Choroid plexus epithelial cell (primary cell): ENCODE data around the gene LTN1.

Experiments used
- DNase-seq: peaks from one replicate; pipeline ENCODE4 v3.0.0-alpha.2; 2010; ENCODE audit warnings: low read depth
- H3K4me3 ChIP-seq: 2 replicates; pipeline ENCODE4 v1.5.1; 2011; ENCODE audit warnings: low read depth, mild to moderate bottlenecking, control low read depth, low read length, moderate library complexity
- CTCF ChIP-seq: conservative IDR thresholded peaks from 2 replicates; pipeline ENCODE4 v1.5.1; 2011; ENCODE audit warnings: low read depth, mild to moderate bottlenecking, control low read depth, inconsistent platforms, low read length, moderate library complexity

Gene LTN1

GRCh38 chr21:28992526-28993292 is at the start of gene LTN1:
Gene LTN1, minus strand, starts transcription at chr21:28992877. Its CDS starts 72 bp downstream, at chr21:28992805.
- peak; percentile 100 for DNase-seq
- H3K4me3 ChIP-seq = peak within 1 kb of the TSS; percentile 97
- no peak for TF ChIP-seq CTCF

GRCh38 chr21:29034678-29035077 is 42.0 kb upstream of the LTN1 start:
- DNase-seq = no peak
- H3K4me3 ChIP-seq = no peak overlapping the region
- no peak for TF ChIP-seq CTCF

- H3K4me3 ChIP-seq = no peak overlapping the region
- TF ChIP-seq CTCF = no peak
- DNase-seq = no peak
These were observed 41.2 kb upstream of the LTN1 start for GRCh38 chr21:29033871-29034270.

GRCh38 chr21:29033301-29033700 is 40.6 kb upstream of the LTN1 start:
- DNase-seq = no peak
- H3K4me3 ChIP-seq = no peak overlapping the region
- TF ChIP-seq CTCF = no peak

GRCh38 chr21:29030909-29031308 is 38.2 kb upstream of the LTN1 start:
- no peak overlapping the region for H3K4me3 ChIP-seq
- no peak for TF ChIP-seq CTCF
- DNase-seq = no peak

GRCh38 chr21:29029524-29029923 is 36.8 kb upstream of the LTN1 start:
- TF ChIP-seq CTCF = no peak
- peak; percentile 28 for DNase-seq
- H3K4me3 ChIP-seq = no peak overlapping the region

- TF ChIP-seq CTCF = no peak
- peak; percentile 41 for DNase-seq
- H3K4me3 ChIP-seq = peak overlapping the region; percentile 97
These were observed 32.6 kb upstream of the LTN1 start for GRCh38 chr21:29025328-29025713.
